ENCODE data around the gene ARHGAP23. TPM values are rescaled to one million over a fixed set of nuclear protein-coding genes. Genes with fewer than 3 reads are reported as not detected.
A peak's percentile ranks its signal among the peaks of the same experiment; 100 is the strongest.

ARHGAP23 gene
- polyA plus RNA-seq, 3 donors = 0.03 to 0.21 (median 0.09) TPM

GRCh38 chr17:38427160-38427949 lies 909 bp upstream of the ARHGAP23 start:
- H3K4me2 ChIP-seq (replicated peaks; ENCODE audit: extremely low read depth, low read length, poor library complexity, severe bottlenecking) = peak overlapping the region; percentile 96
- H3K9me3 ChIP-seq (replicated peaks in 1 of 2; ENCODE audit: control insufficient read depth in 1 of 2, insufficient read depth in 1 of 2, low read length in 2 of 2) = no peaks in the 10 kb centered on the region
- intact Hi-C loops (cut with micrococcal nuclease) = loop anchor here (5.0 to 10.0 kb wide), 2 partner anchors 55 to 57 kb away; no protein-coding TSS in a partner anchor
- H3K79me2 ChIP-seq (ENCODE audit: insufficient read depth, low read length) = no peaks in the 10 kb centered on the region
- peak overlapping the region; percentile 76 to 86 for H3K4me3 Mint-ChIP-seq
- peak overlapping the region in 2 of 7 donors; percentile 2 to 68 for H3K27ac Mint-ChIP-seq
- H3K27ac ChIP-seq (ENCODE audit: low read depth in 1 of 2, low read length in 2 of 2) = no peak overlapping the region
- peak overlapping the region; percentile 48 to 87 (median 54) for H3K4me3 ChIP-seq (replicated peaks in 1 of 3; ENCODE audit: low read depth in 2 of 3, low read length in 3 of 3)
- H4K20me1 ChIP-seq (ENCODE audit: insufficient read depth, low read length) = no peaks in the 10 kb centered on the region
- no peak for DNase-seq
- H3K9me3 Mint-ChIP-seq = peaks cover 0 to 1% (median 0%) of the 10 kb centered on the region in 7 donors
- H3K4me1 ChIP-seq (ENCODE audit: control insufficient read depth in 1 of 2, insufficient read depth in 2 of 2, low read length in 2 of 2) = peaks cover 26 to 37% of the 10 kb centered on the region in 2 donors
- TF ChIP-seq, protein P1, sequence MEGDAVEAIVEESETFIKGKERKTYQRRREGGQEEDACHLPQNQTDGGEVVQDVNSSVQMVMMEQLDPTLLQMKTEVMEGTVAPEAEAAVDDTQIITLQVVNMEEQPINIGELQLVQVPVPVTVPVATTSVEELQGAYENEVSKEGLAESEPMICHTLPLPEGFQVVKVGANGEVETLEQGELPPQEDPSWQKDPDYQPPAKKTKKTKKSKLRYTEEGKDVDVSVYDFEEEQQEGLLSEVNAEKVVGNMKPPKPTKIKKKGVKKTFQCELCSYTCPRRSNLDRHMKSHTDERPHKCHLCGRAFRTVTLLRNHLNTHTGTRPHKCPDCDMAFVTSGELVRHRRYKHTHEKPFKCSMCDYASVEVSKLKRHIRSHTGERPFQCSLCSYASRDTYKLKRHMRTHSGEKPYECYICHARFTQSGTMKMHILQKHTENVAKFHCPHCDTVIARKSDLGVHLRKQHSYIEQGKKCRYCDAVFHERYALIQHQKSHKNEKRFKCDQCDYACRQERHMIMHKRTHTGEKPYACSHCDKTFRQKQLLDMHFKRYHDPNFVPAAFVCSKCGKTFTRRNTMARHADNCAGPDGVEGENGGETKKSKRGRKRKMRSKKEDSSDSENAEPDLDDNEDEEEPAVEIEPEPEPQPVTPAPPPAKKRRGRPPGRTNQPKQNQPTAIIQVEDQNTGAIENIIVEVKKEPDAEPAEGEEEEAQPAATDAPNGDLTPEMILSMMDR (IDR thresholded peaks at IDR 0.05) = no peak
- peaks cover 47% of the 10 kb centered on the region for H3K4me1 Mint-ChIP-seq
- WGBS (ENCODE audit: insufficient coverage) = no CpG with 5 or more reads among the region's 7 CpGs
- peaks cover 16 to 36% (median 26%) of the 10 kb centered on the region in 3 donors for H3K27me3 Mint-ChIP-seq (ENCODE audit: low read depth in 3 of 3)
- H2AFZ ChIP-seq (ENCODE audit: insufficient read depth, low read depth, low read length, poor library complexity, severe bottlenecking) = peak overlapping the region; percentile 83
- H3K36me3 Mint-ChIP-seq = no peaks in the 10 kb centered on the region
- peak overlapping the region; percentile 51 for H3K9ac ChIP-seq (ENCODE audit: insufficient read depth, low read length, poor library complexity, severe bottlenecking)
- H3K27me3 ChIP-seq (ENCODE audit: control insufficient read depth in 2 of 2, insufficient read depth in 2 of 2, low read length in 2 of 2) = peaks cover 0 to 10% of the 10 kb centered on the region in 2 donors
- no peaks in the 10 kb centered on the region for H3K36me3 ChIP-seq (replicated peaks in 1 of 2; ENCODE audit: control insufficient read depth in 1 of 2, insufficient read depth in 2 of 2, low read length in 2 of 2)

DNA sequence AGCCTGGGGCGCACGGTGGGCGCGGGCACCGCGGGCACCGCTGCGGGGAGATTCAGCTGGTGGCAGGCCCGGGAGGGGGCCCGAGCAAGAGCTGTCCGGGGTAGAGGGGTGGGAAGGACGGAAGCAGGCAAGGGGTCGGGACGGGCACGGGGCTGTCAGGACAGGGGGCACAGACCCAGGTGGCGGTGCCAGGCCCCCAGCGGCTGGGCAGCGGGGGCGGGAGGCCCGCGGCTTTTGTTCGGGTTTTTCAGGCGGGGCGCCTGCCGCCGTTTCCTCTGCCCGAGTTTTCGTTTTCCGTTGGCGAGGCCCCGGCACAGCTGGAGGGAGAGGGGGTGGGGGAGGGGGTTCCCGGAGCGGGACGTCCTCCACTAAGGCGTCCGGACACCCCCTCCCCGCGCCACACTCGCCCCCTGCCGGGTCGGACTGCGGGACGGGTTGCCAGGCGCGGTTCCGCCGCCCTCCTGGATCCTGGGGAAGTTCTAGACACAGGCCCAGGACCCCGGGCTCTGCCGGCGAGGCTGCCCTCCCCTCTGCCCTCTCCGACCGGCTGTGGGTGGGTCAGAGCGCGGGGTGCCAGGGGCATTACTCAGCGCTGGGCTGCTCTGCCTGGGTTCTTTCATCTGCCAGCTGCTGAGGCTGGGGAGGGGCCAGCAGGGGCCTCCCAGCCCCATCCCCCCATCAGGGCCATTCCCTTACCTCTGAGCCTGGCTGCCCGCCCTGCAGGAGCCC lies 543 bp downstream of the ARHGAP23 start:
- Histone ChIP-seq H3K4me1 (ENCODE audit: control insufficient read depth in 1 of 2, insufficient read depth in 2 of 2, low read length in 2 of 2) (peaks cover 26 to 37% of the 10 kb centered on the region in 2 donors), H3K36me3 (replicated peaks in 1 of 2; ENCODE audit: control insufficient read depth in 1 of 2, insufficient read depth in 2 of 2, low read length in 2 of 2) (no peaks in the 10 kb centered on the region)
- intact Hi-C loops (cut with micrococcal nuclease) = loop anchor here (5.0 to 10.0 kb wide), 2 partner anchors 53 to 56 kb away; no protein-coding TSS in a partner anchor

More for the DNA sequence above, 543 bp downstream of the ARHGAP23 start:
- Mint-ChIP-seq H3K36me3 (no peaks in the 10 kb centered on the region), H3K27me3 (ENCODE audit: low read depth in 3 of 3) (peaks cover 6 to 24% (median 20%) of the 10 kb centered on the region in 3 donors), H3K9me3 (peaks cover 0 to 1% (median 0%) of the 10 kb centered on the region in 7 donors), H3K4me3 (peak overlapping the region; percentile 68), H3K27ac (peak overlapping the region in 1 of 7 donors; percentile 68), H3K4me1 (peaks cover 47% of the 10 kb centered on the region)
- H3K4me2 ChIP-seq (replicated peaks; ENCODE audit: extremely low read depth, low read length, poor library complexity, severe bottlenecking) = peak overlapping the region; percentile 96
- no peak overlapping the region for H3K27ac ChIP-seq (ENCODE audit: low read depth in 1 of 2, low read length in 2 of 2)
- H3K9me3 ChIP-seq (replicated peaks in 1 of 2; ENCODE audit: control insufficient read depth in 1 of 2, insufficient read depth in 1 of 2, low read length in 2 of 2) = no peaks in the 10 kb centered on the region
- H3K27me3 ChIP-seq (ENCODE audit: control insufficient read depth in 2 of 2, insufficient read depth in 2 of 2, low read length in 2 of 2) = peaks cover 0 to 9% of the 10 kb centered on the region in 2 donors
- H3K9ac ChIP-seq (ENCODE audit: insufficient read depth, low read length, poor library complexity, severe bottlenecking) = peak overlapping the region; percentile 76
- TF ChIP-seq, protein P1 (IDR thresholded peaks at IDR 0.05) = no peak
- peak; percentile 18 to 25 (median 21) for DNase-seq
- peak overlapping the region; percentile 83 for H2AFZ ChIP-seq (ENCODE audit: insufficient read depth, low read depth, low read length, poor library complexity, severe bottlenecking)
- H3K79me2 ChIP-seq (ENCODE audit: insufficient read depth, low read length) = no peaks in the 10 kb centered on the region
- no peaks in the 10 kb centered on the region for H4K20me1 ChIP-seq (ENCODE audit: insufficient read depth, low read length)
- H3K4me3 ChIP-seq (replicated peaks in 1 of 3; ENCODE audit: low read depth in 2 of 3, low read length in 3 of 3) = peak overlapping the region; percentile 50 to 88 (median 87)
- under 1% methylated on average over 35 of the region's 56 CpGs for WGBS (ENCODE audit: insufficient coverage)
